Activated naive CD4-positive, alpha-beta T cell treated with anti-CD3 and anti-CD28 coated beads, Interleukin-2, amount 10 ng/mL, durations not matched to agents 7 days and 5 days (primary cell): Measurements from ENCODE around the gene MYO5A.
A peak's percentile ranks its signal among the peaks of the same experiment; 100 is the strongest.
"Not testable (repeated sequence)": the region's sequence is repeated elsewhere in the genome, so short reads cannot be mapped to it uniquely, and the experiment has no call there.

Experiments used
- CTCF ChIA-PET: fragments of 350-600 bp; sonication (Branson Sonifier 250); formaldehyde crosslinking; loops from one replicate; lab custom pipeline; 2021; ENCODE audit warnings: antibody characterized with exemption; lab: Charles Lee
- DNase-seq: peaks from one replicate; pipeline ENCODE4 v3.0.0-alpha.2; 2020
- H3K27ac Mint-ChIP-seq: one replicate; pipeline ENCODE4 v1.8.0; 2021; ENCODE audit warnings: mild to moderate bottlenecking, moderate library complexity, mixed read lengths
- H3K27me3 Mint-ChIP-seq: one replicate; pipeline ENCODE4 v1.8.0; 2021; ENCODE audit warnings: mild to moderate bottlenecking, mixed read lengths
- H3K36me3 Mint-ChIP-seq: one replicate; pipeline ENCODE4 v1.8.0; 2021; ENCODE audit warnings: mixed read lengths
- H3K4me1 Mint-ChIP-seq: one replicate; pipeline ENCODE4 v1.8.0; 2021; ENCODE audit warnings: mixed read lengths
- H3K4me3 Mint-ChIP-seq: one replicate; pipeline ENCODE4 v1.8.0; 2021; ENCODE audit warnings: mild to moderate bottlenecking, moderate library complexity, mixed read lengths
- H3K9me3 Mint-ChIP-seq: one replicate; pipeline ENCODE4 v1.8.0; 2021; ENCODE audit warnings: mixed read lengths

Gene MYO5A

DNA sequence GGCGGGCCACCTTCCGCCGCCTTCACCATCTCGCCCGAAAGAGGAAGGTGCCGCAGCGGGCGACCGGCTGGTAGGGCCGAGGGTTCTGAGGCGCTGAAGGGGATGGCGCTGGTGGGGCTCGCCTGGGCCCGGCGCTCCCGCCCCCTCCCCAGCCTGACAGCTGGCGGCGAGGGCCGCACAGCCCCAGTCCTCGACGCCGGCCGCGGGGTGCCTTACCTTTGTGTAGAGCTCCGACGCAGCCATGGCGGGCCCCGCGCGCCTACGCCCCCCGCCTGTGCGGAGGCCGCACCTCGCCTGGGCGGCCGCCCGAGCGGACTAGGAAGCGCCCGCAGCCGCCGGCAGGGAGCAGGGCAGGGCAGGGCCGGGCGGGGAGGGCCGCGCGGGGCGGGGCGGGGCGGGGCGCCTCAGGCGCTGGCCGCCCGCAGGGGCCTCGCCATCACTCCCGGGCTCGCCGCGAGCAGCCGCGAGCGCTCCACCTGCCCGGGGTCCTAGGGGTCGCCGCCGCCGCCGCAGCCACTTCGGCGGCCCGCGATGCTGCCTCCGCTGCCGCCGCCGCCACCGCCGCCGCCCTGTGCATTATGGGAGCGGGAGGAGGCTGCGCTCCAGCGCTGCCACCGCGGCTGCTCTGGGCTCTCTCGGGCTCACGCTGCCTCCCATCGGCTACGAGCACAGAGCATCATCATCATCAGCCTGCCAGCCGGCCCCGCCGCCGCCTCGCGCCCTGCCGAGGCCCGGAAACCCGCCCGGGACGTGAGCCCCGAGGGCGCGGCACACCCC lies at the start of gene MYO5A:
MYO5A (minus strand) TSS at position 317 of the 777 bp plus-strand sequence; CDS start at position 243, 74 bp downstream.
- peaks cover 40% of the 10 kb centered on the region for H3K27me3 Mint-ChIP-seq
- peaks cover 25% of the 10 kb centered on the region for H3K4me1 Mint-ChIP-seq
- H3K9me3 Mint-ChIP-seq: no peaks in the 10 kb centered on the region
- peak; percentile 85 for DNase-seq
- H3K36me3 Mint-ChIP-seq: no peaks in the 10 kb centered on the region
- peak within 1 kb of the TSS; percentile 80 for H3K27ac Mint-ChIP-seq
- H3K4me3 Mint-ChIP-seq: peak within 1 kb of the TSS; percentile 92
- CTCF ChIA-PET: interaction anchor here (1.0 to 2.5 kb wide), 7 partner anchors 25 to 205 kb away, joined by 3 to 7 read pairs (median 5); partner anchors contain the start of gene ATOSA

DNA sequence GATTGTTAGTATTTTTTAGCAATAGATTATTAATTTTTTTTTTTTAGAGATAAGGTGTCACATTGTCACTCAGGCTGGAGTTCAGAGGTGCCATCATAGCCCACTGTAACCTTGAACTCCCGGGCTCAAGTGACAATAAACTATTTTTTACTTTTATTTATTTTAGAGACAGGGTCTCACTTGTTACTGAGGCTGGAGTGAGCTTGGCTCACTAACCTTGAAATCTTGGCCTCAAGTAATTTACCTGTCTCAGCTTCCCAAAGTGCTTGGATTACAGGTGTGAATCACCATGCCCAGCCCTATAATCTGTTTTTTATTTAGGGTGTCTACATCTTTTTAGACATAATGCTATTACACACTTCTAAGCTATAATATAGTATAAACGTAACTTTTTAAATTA lies 48.0 kb upstream of the MYO5A start:
- Mint-ChIP-seq H3K9me3 (peaks cover 3% of the 10 kb centered on the region), H3K4me1 (no peaks in the 10 kb centered on the region), H3K27ac (no peak overlapping the region), H3K4me3 (no peak overlapping the region), H3K27me3 (no peaks in the 10 kb centered on the region), H3K36me3 (peaks cover 12% of the 10 kb centered on the region)
- no peak for DNase-seq
- CTCF ChIA-PET: interaction anchor here (0.6 kb wide), 1 partner anchor 70 kb away, joined by 3 read pairs; no protein-coding TSS in a partner anchor

DNA sequence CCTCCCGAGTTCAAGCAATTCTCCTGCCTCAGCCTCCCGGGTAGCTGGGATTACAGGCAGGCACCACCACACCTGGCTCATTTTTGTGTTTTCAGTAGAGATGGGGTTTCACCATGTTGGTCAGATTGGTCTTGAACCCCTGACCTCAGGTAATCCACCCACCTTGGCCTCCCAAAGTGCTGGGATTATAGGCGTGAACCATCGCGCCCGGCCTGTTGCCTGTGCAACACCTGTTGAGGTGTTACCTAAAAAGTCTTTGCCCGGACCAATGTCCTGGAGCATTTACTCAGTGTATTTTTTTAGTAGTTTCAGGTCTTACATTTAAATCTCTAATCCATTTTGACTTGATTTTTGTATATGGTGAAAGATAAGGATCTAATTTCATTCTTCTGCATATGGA lies 46.9 kb upstream of the MYO5A start:
- not testable (repeated sequence) for DNase-seq, H3K36me3 Mint-ChIP-seq, H3K4me3 Mint-ChIP-seq, H3K4me1 Mint-ChIP-seq, H3K27me3 Mint-ChIP-seq, H3K9me3 Mint-ChIP-seq, H3K27ac Mint-ChIP-seq
- CTCF ChIA-PET: interaction anchor here (0.9 to 1.1 kb wide), 2 partner anchors 109 to 243 kb away, joined by 3 read pairs; no protein-coding TSS in a partner anchor

DNA sequence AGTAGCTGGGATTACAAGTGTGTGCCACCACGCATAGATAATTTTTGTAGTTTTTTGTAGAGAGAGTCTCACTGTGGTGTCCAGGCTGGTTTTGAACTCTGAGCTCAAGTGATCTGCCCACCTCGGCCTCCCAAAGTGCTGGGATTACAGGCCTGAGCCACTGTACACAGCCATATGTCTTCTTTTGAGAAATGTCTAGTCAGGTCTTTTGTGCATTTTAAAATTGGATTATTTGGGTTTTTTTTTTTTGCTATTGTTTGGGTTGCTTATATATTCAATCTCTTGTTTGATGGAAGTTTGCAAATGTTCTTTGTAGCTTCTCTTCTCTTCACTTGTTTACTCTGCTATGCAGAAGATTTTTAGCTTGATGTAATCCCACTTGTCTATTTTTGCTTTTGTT lies 46.4 kb upstream of the MYO5A start:
- CTCF ChIA-PET: interaction anchor here (0.6 to 1.1 kb wide), 3 partner anchors 109 to 243 kb away, joined by 3 to 4 read pairs (median 3); no protein-coding TSS in a partner anchor
- Mint-ChIP-seq H3K27me3 (no peaks in the 10 kb centered on the region), H3K27ac (no peak overlapping the region), H3K4me1 (peaks cover under 1% of the 10 kb centered on the region), H3K36me3 (peaks cover 8% of the 10 kb centered on the region), H3K4me3 (no peak overlapping the region), H3K9me3 (peaks cover 3% of the 10 kb centered on the region)
- DNase-seq: no peak

DNA sequence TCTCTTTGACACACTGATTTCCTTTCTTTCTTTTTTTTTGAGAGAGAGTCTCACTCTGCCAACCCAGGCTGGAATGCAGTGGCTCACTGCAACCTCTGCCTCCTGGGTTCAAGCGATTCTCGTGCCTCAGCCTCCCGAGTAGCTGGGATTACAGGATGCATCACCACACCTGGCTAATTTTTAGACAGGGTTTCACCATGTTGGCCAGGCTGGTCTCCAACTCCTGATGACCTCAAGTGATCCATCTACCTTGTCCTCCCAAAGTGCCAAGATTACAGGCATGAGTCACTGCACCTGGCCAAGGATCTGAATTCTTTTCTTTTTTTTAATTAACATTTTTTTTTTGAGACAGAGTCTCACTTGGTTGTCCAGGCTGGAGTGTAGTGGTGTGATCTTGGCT lies 45.9 kb upstream of the MYO5A start:
- H3K27me3 Mint-ChIP-seq, H3K36me3 Mint-ChIP-seq, H3K9me3 Mint-ChIP-seq, DNase-seq, H3K4me1 Mint-ChIP-seq, H3K4me3 Mint-ChIP-seq, H3K27ac Mint-ChIP-seq: not testable (repeated sequence)
- CTCF ChIA-PET: interaction anchor here (0.6 to 1.2 kb wide), 2 partner anchors 11 to 161 kb away, joined by 3 to 4 read pairs; no protein-coding TSS in a partner anchor

DNA sequence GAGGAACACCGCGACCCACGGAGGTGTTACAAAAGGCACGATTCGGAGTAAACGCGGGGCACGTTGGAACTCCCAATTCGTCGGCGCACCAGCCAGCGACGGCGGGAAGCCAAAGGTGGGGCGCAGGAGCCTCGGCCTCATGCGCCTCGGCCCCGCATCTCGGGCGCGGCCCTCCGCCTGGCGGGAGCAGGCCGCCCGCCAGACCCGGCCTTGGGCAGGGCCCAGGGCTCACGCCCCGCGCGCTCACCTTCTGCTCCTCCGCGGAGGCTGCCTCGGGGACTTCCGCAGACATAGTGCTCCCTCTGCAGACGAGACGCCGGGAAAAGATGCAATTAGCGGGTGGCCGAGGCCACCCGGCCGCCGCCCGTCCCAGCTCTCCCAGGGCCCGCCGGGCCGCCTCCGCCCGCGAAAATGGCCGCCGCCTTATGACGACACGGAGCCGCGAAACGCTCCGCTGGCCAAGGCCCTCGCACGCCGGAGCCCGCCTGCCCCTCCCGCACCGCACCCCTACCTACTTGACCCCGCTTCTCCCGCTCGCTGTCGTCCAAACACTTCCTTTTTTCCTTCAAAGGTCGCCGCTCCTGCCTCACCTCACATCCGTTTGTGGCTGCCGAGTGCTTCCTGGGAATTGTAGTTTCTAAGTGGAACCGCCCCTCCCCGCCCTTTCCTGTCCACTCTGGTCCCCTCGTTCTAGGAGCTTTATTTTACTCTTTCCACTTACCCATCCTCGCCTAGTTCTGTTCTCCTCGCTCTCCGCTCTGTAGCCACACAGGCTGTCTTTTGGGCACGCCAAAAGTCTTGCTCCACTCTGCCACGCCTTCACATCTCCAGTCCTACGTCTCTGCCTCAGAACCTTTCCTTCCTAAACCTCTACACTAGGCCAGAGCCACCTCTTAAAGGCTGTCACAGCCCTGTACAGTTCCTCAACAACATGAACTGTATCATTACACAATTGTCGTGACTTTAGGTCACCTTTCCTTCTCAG lies 40.2 kb upstream of the MYO5A start, which contains the start of gene ARPP19:
ARPP19 (minus strand) TSS at position 430 of the 985 bp plus-strand sequence; CDS start at position 292, 138 bp downstream.
- peaks cover 5% of the 10 kb centered on the region for H3K36me3 Mint-ChIP-seq
- no peaks in the 10 kb centered on the region for H3K9me3 Mint-ChIP-seq
- H3K4me3 Mint-ChIP-seq: peak within 1 kb of the TSS; percentile 93
- H3K4me1 Mint-ChIP-seq: peaks cover 41% of the 10 kb centered on the region
- CTCF ChIA-PET: interaction anchor here (1.3 kb wide), 1 partner anchor 312 kb away, joined by 3 read pairs; no protein-coding TSS in a partner anchor
- no peaks in the 10 kb centered on the region for H3K27me3 Mint-ChIP-seq
- H3K27ac Mint-ChIP-seq: peak within 1 kb of the TSS; percentile 98
- peak; percentile 89 for DNase-seq

DNA sequence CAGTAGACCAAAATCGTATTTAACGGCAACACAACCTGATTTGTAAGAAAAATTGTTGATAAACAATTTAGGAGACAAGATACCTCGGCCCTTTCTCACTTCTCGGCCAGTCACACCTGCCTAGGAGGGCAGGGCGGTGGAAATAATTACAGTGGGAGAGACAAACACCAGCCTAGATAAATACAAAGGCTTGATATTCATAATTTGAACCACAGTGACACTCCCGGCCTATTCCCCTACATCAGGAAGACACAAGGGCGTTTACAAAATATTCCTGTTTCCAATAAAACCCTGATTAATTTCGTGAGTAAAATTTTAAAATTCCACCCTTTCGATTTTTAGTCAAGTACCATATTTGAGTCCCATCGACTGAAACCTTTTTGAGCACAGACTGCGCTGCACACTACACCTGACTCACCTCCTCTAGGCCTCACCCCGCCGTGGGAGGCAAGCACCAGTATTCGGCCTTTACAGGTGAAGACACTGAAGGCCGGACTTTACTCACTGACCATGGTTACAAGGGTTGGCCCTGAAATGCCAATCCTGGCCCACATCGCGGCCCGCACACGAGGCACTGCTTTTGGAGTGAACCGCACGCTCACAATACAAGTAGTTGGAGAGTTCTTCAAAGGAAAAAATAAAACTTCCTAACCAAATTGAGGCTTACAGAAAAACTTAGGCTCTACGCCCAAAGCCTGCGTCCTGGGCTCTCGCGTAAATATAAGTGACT lies 39.4 kb upstream of the MYO5A start:
- H3K27ac Mint-ChIP-seq: peak overlapping the region; percentile 98
- no peaks in the 10 kb centered on the region for H3K27me3 Mint-ChIP-seq
- peak; percentile 50 for DNase-seq
- peaks cover 10% of the 10 kb centered on the region for H3K36me3 Mint-ChIP-seq
- peaks cover 46% of the 10 kb centered on the region for H3K4me1 Mint-ChIP-seq
- peak overlapping the region; percentile 93 for H3K4me3 Mint-ChIP-seq
- H3K9me3 Mint-ChIP-seq: no peaks in the 10 kb centered on the region
- CTCF ChIA-PET: no interaction called here

DNA sequence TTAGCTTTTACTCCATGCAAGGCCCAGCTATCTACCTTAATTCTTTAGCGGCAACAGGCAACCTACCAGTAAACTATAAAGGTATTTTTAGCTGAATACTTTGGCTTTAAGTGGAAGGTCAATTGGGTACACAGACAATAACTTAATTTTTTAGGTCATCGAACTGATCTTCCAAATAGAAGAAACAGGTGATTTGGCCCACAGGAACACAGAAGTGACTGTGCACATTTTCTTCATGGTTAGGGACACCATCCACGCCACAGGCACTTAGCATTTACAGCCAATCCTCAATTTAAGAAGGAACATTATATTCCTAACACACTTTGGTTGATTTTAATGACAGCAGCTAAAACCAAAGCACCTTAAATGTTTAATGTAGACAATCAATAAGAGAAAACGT lies 38.2 kb upstream of the MYO5A start:
- Mint-ChIP-seq H3K4me1 (peaks cover 50% of the 10 kb centered on the region), H3K36me3 (peaks cover 13% of the 10 kb centered on the region), H3K27me3 (no peaks in the 10 kb centered on the region), H3K4me3 (peak overlapping the region; percentile 93), H3K9me3 (no peaks in the 10 kb centered on the region), H3K27ac (peak overlapping the region; percentile 98)
- CTCF ChIA-PET: interaction anchor here (1.2 to 1.4 kb wide), 2 partner anchors 102 to 307 kb away, joined by 3 read pairs; no protein-coding TSS in a partner anchor
- DNase-seq: no peak

DNA sequence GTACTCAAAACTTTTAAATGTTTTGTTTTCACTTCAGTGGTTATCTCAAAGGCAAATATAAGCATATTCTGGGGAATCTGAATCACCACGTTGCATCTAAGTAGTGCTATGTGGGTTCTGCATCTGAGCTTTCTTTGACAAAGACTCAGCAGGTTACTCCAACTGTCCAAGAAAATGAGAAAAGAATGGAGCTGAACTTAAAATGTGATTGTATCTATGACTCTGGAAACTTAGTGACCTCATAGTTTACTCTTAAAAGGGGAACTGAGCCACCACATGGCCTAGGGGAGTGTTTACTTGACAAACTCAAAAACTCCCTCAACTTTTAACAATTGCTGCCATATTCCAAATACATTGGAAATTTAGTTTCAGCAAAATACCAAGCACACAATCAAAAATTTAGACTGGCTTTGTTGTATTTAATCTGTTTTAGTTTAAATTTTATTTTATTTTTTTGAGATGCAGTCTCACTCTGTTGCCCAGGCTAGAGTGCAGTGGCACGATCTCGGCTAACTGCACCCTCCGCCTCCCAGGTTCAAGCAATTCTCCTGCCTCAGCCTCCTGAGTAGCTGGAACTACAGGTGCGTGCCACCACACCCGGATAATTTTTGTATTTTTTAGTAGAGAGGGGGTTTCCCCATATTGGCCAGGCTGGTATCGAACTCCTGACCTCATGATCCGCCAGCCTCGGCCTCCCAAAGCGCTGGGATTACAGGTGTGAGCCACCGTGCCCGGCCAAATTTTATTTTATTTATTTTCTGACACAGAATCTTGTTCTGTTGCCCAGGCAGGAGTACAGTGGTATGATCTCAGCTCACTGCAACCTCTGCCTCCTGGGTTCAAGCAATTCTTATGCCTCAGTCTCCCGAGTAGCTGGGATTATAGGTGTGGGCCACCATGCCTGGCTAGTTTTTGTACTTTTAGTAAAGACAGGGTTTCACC lies 37.0 kb upstream of the MYO5A start:
- H3K9me3 Mint-ChIP-seq, DNase-seq, H3K27ac Mint-ChIP-seq, H3K27me3 Mint-ChIP-seq, H3K4me3 Mint-ChIP-seq: not testable (repeated sequence)
- peaks cover 57% of the 10 kb centered on the region for H3K4me1 Mint-ChIP-seq
- H3K36me3 Mint-ChIP-seq: peaks cover 13% of the 10 kb centered on the region
- CTCF ChIA-PET: interaction anchor here (1.2 to 1.4 kb wide), 2 partner anchors 101 to 306 kb away, joined by 3 read pairs; no protein-coding TSS in a partner anchor

DNA sequence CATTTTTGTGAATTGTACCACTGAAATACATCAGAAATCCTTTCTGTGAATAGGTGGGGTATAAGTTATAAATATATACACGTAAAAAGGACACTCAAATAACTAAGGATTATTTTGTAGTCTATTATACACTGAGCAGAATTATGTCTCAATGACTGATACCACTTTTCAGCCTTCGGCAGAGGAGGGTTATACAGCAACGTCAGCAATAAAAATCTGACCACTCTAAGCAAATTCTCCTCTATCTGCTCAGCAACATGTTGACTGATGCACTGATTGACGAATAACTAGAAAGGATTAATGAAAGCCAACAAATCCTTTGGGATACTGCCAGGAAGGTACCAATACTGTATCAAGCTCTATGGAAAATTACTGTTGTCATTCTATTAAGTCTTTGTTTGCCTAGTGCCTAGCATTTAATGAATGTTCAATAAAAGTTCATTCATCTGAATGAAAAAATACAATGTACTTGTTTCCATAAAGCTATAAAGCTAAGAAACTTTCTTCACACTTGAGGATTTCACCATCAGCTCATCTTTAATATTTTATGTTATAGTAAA lies 34.9 kb upstream of the MYO5A start:
- DNase-seq: no peak
- Mint-ChIP-seq H3K27me3 (no peaks in the 10 kb centered on the region), H3K36me3 (peaks cover 21% of the 10 kb centered on the region), H3K4me1 (peaks cover 66% of the 10 kb centered on the region), H3K4me3 (no peak overlapping the region), H3K9me3 (no peaks in the 10 kb centered on the region), H3K27ac (no peak overlapping the region)
- CTCF ChIA-PET: interaction anchor here (1.0 kb wide), 1 partner anchor 10 kb away, joined by 3 read pairs; no protein-coding TSS in a partner anchor

DNA sequence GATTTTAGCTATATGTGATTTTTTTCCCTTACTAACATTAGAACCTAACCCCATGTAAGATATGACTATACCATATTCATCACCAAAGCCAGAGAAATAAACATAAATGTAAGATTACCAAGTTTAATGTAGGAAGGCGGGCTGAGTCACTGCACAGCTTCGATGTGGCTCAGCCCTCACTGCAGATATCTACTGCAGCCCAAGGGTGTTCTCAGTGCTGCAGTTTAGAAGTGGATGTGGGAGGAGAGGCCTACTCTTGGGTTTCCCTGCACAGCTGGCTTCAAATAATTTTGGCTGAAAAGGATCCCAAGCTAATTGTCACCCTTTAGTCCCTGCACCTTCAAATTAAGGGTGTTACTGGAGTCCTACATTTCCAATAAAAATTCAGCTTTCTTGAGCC lies 30.9 kb upstream of the MYO5A start:
- CTCF ChIA-PET: interaction anchor here (1.1 to 1.2 kb wide), 2 partner anchors 28 to 120 kb away, joined by 4 to 6 read pairs; partner anchors contain the start of gene ATOSA
- Mint-ChIP-seq H3K27ac (peak overlapping the region; percentile 13), H3K36me3 (peaks cover 30% of the 10 kb centered on the region)

DNA sequence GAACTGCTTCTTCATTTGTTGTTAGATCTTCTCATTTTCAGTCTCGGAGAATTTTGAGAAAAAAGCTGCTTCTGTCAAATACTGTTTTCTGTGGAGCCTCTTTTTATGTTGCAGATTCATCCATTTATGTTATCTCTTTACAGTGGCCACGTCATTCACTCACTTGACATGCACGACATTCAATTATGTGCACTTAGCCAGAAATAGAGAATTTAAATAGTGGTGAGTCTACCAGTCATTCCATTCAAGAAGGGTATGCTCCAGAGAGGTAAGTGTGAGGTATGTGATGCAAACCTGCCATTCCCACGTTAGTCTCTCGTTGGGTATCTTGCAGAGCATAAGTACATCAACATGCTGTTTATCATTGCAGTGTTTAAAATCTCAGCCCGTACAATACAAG lies 30.3 kb upstream of the MYO5A start:
- no peak overlapping the region for H3K4me3 Mint-ChIP-seq
- no peak for DNase-seq
- no peaks in the 10 kb centered on the region for H3K9me3 Mint-ChIP-seq
- no peaks in the 10 kb centered on the region for H3K27me3 Mint-ChIP-seq
- peak overlapping the region; percentile 12 for H3K27ac Mint-ChIP-seq
- H3K4me1 Mint-ChIP-seq: peaks cover 44% of the 10 kb centered on the region
- CTCF ChIA-PET: interaction anchor here (1.1 to 1.2 kb wide), 2 partner anchors 28 to 120 kb away, joined by 4 to 6 read pairs; partner anchors contain the start of gene ATOSA
- peaks cover 30% of the 10 kb centered on the region for H3K36me3 Mint-ChIP-seq

More for the DNA sequence above, 30.9 kb upstream of the MYO5A start:
- Mint-ChIP-seq H3K4me3 (no peak overlapping the region), H3K4me1 (peaks cover 49% of the 10 kb centered on the region), H3K9me3 (no peaks in the 10 kb centered on the region), H3K27me3 (no peaks in the 10 kb centered on the region)
- no peak for DNase-seq
